ENCODE results near the gene HMGCS2.

- TF ChIP-seq CTCF (IDR thresholded peaks at IDR 0.05; ENCODE audit: low read depth, low read length) (no peak), POLR2A (IDR thresholded peaks at IDR 0.05; ENCODE audit: extremely low read depth, insufficient read length) (no peak), MAX (IDR thresholded peaks at IDR 0.05; ENCODE audit: low read depth, low read length) (no peak)
These were observed 25.6 kb upstream of the HMGCS2 start for GRCh38 chr1:119794230-119794875.

Measured in NB4 (cell line).